H1 (cell line): ENCODE data around the gene NAV3. TPM values are rescaled to one million over a fixed set of nuclear protein-coding genes. Genes with fewer than 3 reads are reported as not detected.

Experiments used
- CTCF ChIA-PET: fragments of 300-600 bp; sonication (Branson Sonifier 250); formaldehyde crosslinking; loops from one replicate; lab custom pipeline; 2021; ENCODE audit not compliant: partially characterized antibody; lab: Charles Lee
- POLR2A ChIA-PET: fragments of 300-600 bp; sonication (Branson Sonifier 250); formaldehyde crosslinking; loops from one replicate; lab custom pipeline; 2021; ENCODE audit warnings: inconsistent platforms; ENCODE audit not compliant: partially characterized antibody; lab: Charles Lee
- DNase-seq, 2 experiments: peaks; one replicate each; pipeline versions ENCODE4 v3.0.0 to v3.0.0-alpha.2; 2010 to 2022; ENCODE audit warnings: low spot score in 2 of 2, low read depth in 1 of 2, mixed read lengths in 1 of 2
- FAIRE-seq: peaks from 2 replicates; lab custom pipeline; 2011; peaks lifted over from hg19 to GRCh38; lab: Jason Lieb, UNC
- H2AFZ ChIP-seq: 2 replicates; pipeline ENCODE4 v1.8.1; 2012; ENCODE audit warnings: low read length, inconsistent platforms
- H2AK5ac ChIP-seq: 2 replicates; pipeline ENCODE4 v1.6.1; 2013; ENCODE audit warnings: low read depth, low read length
- H2BK120ac ChIP-seq: replicated peaks from 2 replicates; pipeline ENCODE3; 2013; ENCODE audit warnings: low read depth, low read length, inconsistent platforms
- H2BK12ac ChIP-seq: 2 replicates; pipeline ENCODE4 v1.6.1; 2013; ENCODE audit warnings: low read depth, low read length
- H2BK15ac ChIP-seq: 2 replicates; pipeline ENCODE4 v1.6.1; 2013; ENCODE audit warnings: low read length
- H2BK20ac ChIP-seq: 2 replicates; pipeline ENCODE4 v1.6.1; 2013; ENCODE audit warnings: low read length
- H2BK5ac ChIP-seq: 2 replicates; pipeline ENCODE4 v1.6.1; 2013; ENCODE audit warnings: low read depth, low read length
- H3K14ac ChIP-seq: 2 replicates; pipeline ENCODE4 v1.6.1; 2013; ENCODE audit warnings: inconsistent platforms; ENCODE audit not compliant: insufficient read length
- H3K18ac ChIP-seq: 2 replicates; pipeline ENCODE4 v1.6.1; 2013; ENCODE audit warnings: low read length; ENCODE audit errors: extremely low read depth
- H3K23ac ChIP-seq: 2 replicates; pipeline ENCODE4 v1.6.1; 2013; ENCODE audit warnings: inconsistent platforms; ENCODE audit not compliant: insufficient read length
- H3K23me2 ChIP-seq: 2 replicates; pipeline ENCODE4 v1.6.1; 2013; ENCODE audit warnings: low read depth, low read length
- H3K27ac ChIP-seq: 2 replicates; pipeline ENCODE4 v1.6.1; 2011; ENCODE audit warnings: low read depth, low read length, inconsistent platforms
- H3K27me3 ChIP-seq, 4 experiments: replicated peaks in 1 of 4; 1 replicate in 1 of 4; 2 replicates in 3 of 4; pipeline versions ENCODE4 v1.6.1 to v1.8.1; 2011 to 2013; ENCODE audit warnings: low read length in 3 of 4, mild to moderate bottlenecking in 3 of 4, inconsistent platforms in 2 of 4, mixed read lengths in 2 of 4, moderate library complexity in 1 of 4; ENCODE audit not compliant: control insufficient read depth in 3 of 4, insufficient read depth in 3 of 4; ENCODE audit errors: extremely low read depth in 1 of 4
- H3K36me3 ChIP-seq, 4 experiments: 2 replicates each; pipeline versions ENCODE4 v1.6.1 to v1.8.1; 2011 to 2013; ENCODE audit warnings: mild to moderate bottlenecking in 4 of 4, low read length in 3 of 4, moderate library complexity in 2 of 4, control low read depth in 1 of 4, inconsistent platforms in 1 of 4; ENCODE audit not compliant: insufficient read depth in 4 of 4, control insufficient read depth in 2 of 4
- H3K4ac ChIP-seq: replicated peaks from 2 replicates; pipeline ENCODE3; 2013; ENCODE audit warnings: low read length, low read depth, mixed read lengths, inconsistent platforms; ENCODE audit not compliant: insufficient read length
- H3K4me1 ChIP-seq, 4 experiments: replicated peaks in 1 of 4; 1 replicate in 1 of 4; 2 replicates in 3 of 4; pipeline versions ENCODE4 v1.6.1 to v1.8.1; 2011 to 2013; ENCODE audit warnings: low read length in 3 of 4, inconsistent platforms in 2 of 4, mixed read lengths in 1 of 4; ENCODE audit not compliant: insufficient read depth in 4 of 4, control insufficient read depth in 3 of 4
- H3K4me2 ChIP-seq, 2 experiments: 2 replicates each; pipeline versions ENCODE4 v1.6.1 to v1.8.1; 2011 to 2013; ENCODE audit warnings: low read depth in 2 of 2, low read length in 2 of 2, control low read depth in 1 of 2, inconsistent platforms in 1 of 2, mild to moderate bottlenecking in 1 of 2; ENCODE audit not compliant: insufficient read depth in 1 of 2
- H3K4me3 ChIP-seq, 4 experiments: fragments of 200-600, 300-600 bp in 1 of 4; sonication (generic), shearing (Covaris generic), sonication (Bioruptor Twin) in 1 of 4; 2 replicates each; pipeline versions ENCODE4 v1.5.1 to v1.8.1; 2011 to 2016; ENCODE audit warnings: low read length in 4 of 4, low read depth in 3 of 4, control low read depth in 2 of 4, inconsistent platforms in 2 of 4, mild to moderate bottlenecking in 2 of 4, mixed read lengths in 1 of 4, moderate library complexity in 1 of 4; ENCODE audit not compliant: insufficient read depth in 2 of 4; ENCODE audit errors: extremely low read depth in 1 of 4
- H3K56ac ChIP-seq: replicated peaks from 2 replicates; pipeline ENCODE3; 2013; ENCODE audit warnings: low read depth, mild to moderate bottlenecking, mixed read lengths, low read length, inconsistent platforms; ENCODE audit not compliant: insufficient read length
- H3K79me1 ChIP-seq: 2 replicates; pipeline ENCODE4 v1.6.1; 2013; ENCODE audit warnings: low read depth, low read length, control low read depth
- H3K79me2 ChIP-seq, 2 experiments: 2 replicates each; pipeline versions ENCODE4 v1.6.1 to v1.8.1; 2012 to 2013; ENCODE audit warnings: low read length in 2 of 2, mild to moderate bottlenecking in 2 of 2, inconsistent platforms in 1 of 2; ENCODE audit not compliant: insufficient read depth in 2 of 2, control insufficient read depth in 1 of 2
- H3K9ac ChIP-seq, 4 experiments: replicated peaks in 1 of 4; 1 replicate in 1 of 4; 2 replicates in 3 of 4; pipeline versions ENCODE4 v1.6.1 to v1.8.1; 2011 to 2013; ENCODE audit warnings: low read depth in 3 of 4, low read length in 3 of 4, control low read depth in 2 of 4, mild to moderate bottlenecking in 2 of 4, moderate library complexity in 2 of 4, inconsistent platforms in 1 of 4; ENCODE audit errors: extremely low read depth in 1 of 4
- H3K9me3 ChIP-seq, 2 experiments: 2 replicates each; pipeline versions ENCODE4 v1.6.1 to v1.8.1; 2012 to 2013; ENCODE audit warnings: mild to moderate bottlenecking in 2 of 2, moderate library complexity in 2 of 2, control low read depth in 1 of 2, inconsistent platforms in 1 of 2, low read depth in 1 of 2, low read length in 1 of 2, mixed read lengths in 1 of 2; ENCODE audit not compliant: insufficient read depth in 2 of 2
- H4K20me1 ChIP-seq, 2 experiments: replicated peaks in 1 of 2; 2 replicates each; pipeline versions ENCODE3 to v1.8.1; 2011 to 2013; ENCODE audit warnings: inconsistent platforms in 2 of 2, low read length in 2 of 2, mild to moderate bottlenecking in 1 of 2; ENCODE audit not compliant: insufficient read depth in 2 of 2, control insufficient read depth in 1 of 2
- H4K5ac ChIP-seq: 2 replicates; pipeline ENCODE4 v1.6.1; 2013; ENCODE audit warnings: low read length, low read depth, mixed read lengths, inconsistent platforms; ENCODE audit not compliant: insufficient read length
- H4K8ac ChIP-seq: 2 replicates; pipeline ENCODE4 v1.8.0; 2013; ENCODE audit warnings: mild to moderate bottlenecking, moderate library complexity, low read length, inconsistent platforms; ENCODE audit not compliant: insufficient read depth; ENCODE audit errors: extremely low read depth
- H4K91ac ChIP-seq: replicated peaks from 2 replicates; pipeline ENCODE3; 2013; ENCODE audit warnings: low read length, mixed read lengths, inconsistent platforms; ENCODE audit not compliant: insufficient read length
- BRCA1 ChIP-seq: IDR thresholded peaks from 2 replicates; pipeline ENCODE4 v1.6.1; 2012; ENCODE audit warnings: low read depth, low read length, improper control_type of control experiment
- EGR1 ChIP-seq: IDR thresholded peaks from 2 replicates; pipeline ENCODE4 v1.6.1; 2011; ENCODE audit warnings: low read depth, low read length, borderline replicate concordance
- NRF1 ChIP-seq: IDR thresholded peaks from 2 replicates; pipeline ENCODE4 v1.6.1; 2011; ENCODE audit warnings: mild to moderate bottlenecking, low read depth, low read length, improper control_type of control experiment
- SAP30 ChIP-seq: fragments of 300-600 bp; sonication (generic); IDR thresholded peaks from 2 replicates; pipeline ENCODE4 v1.7.1; 2012; ENCODE audit warnings: low read length, moderate library complexity, mild to moderate bottlenecking, inconsistent platforms; ENCODE audit not compliant: insufficient read depth, insufficient replicate concordance
- WGBS, 2 experiments: shearing (Covaris generic) in 1 of 2; methylation state at CpG; one replicate each; pipeline versions ENCODE4 v1.1.6 to v1.1.7; 2013 to 2015; ENCODE audit warnings: low lambda C conversion rate in 2 of 2, mixed read lengths in 2 of 2, inconsistent platforms in 1 of 2, low coverage in 1 of 2, missing lambda C conversion rate in 1 of 2; ENCODE audit not compliant: insufficient replicate concordance in 2 of 2, insufficient coverage in 1 of 2, insufficient read length in 1 of 2; ENCODE audit errors: extremely low coverage in 1 of 2, missing lambda C conversion rate in 1 of 2; 5-methylcytosine and 5-hydroxymethylcytosine counted together
- polyA plus RNA-seq, 7 experiments: library from polyadenylated mRNA; depleted of rRNA in 3 of 7; stranded (reverse) in 5 of 7; unstranded in 2 of 7; fragments of >200 nt in 5 of 7; fragments of 200-250 nt in 2 of 7; gene quantifications; 1 replicate in 5 of 7; 2 replicates in 1 of 7; 4 replicates in 1 of 7; pipeline versions ENCODE4 v1.2.1 to v1.2.3, GENCODE V29; 2011 to 2013; ENCODE audit warnings: missing spikeins in 2 of 7, mixed read lengths in 2 of 7
- total RNA-seq: library from RNA; stranded (reverse); fragmentation: NEBNext Ultra II Directional; extraction: Animal tissue kit (Norgen Biotek cat#: 25700); gene quantifications from 2 replicates; pipeline ENCODE4 v1.2.1, GENCODE V29; 2021

NAV3 gene
- total and polyA plus RNA-seq, 2 of the 8 experiments (the other 6 are each of a cell fraction or from before 2014, with no cell fraction given): 0.47 to 5.0 TPM

DNA sequence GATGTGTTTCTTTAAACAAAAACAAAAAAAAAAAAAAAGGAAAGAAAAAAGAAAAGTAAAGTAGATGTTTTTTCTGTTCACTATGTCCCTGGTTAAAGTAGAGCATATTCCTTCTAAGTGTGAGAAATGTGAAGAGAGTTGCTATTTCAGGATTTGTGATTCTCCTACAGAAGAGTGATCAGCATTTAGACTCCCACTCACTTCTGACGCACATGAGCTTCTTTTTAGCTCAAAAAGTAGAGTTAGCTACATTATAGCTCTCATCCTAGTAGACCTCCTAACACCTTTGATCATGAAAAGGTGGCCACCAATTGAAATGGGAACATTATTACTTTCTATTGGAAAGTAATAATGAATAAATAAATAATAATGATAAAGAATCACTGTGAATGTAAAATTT, 368.2 kb downstream of the NAV3 start:
- no peak for FAIRE-seq
- ChIA-PET CTCF (interaction anchor here (1.1 kb wide), 1 partner anchor 66 kb away, joined by 3 read pairs; no protein-coding TSS in a partner anchor), POLR2A (no interaction called here)
- Histone ChIP-seq H3K79me1 (no peaks in the 10 kb centered on the region), H4K20me1 (no peaks in the 10 kb centered on the region), H4K8ac (no peak overlapping the region), H3K27ac (no peak overlapping the region), H3K36me3 (no peaks in the 10 kb centered on the region), H3K27me3 (no peaks in the 10 kb centered on the region), H3K18ac (no peak overlapping the region), H4K5ac (no peak overlapping the region), H2BK15ac (no peak overlapping the region), H3K79me2 (no peaks in the 10 kb centered on the region), H3K4me1 (no peaks in the 10 kb centered on the region), H2AK5ac (no peak overlapping the region), H4K91ac (no peak overlapping the region), H2BK5ac (no peak overlapping the region), H3K9me3 (no peaks in the 10 kb centered on the region), H3K23ac (no peak overlapping the region), H2AFZ (no peak overlapping the region), H2BK20ac (no peak overlapping the region), H3K4ac (no peak overlapping the region), H3K4me3 (no peak overlapping the region), H3K14ac (no peak overlapping the region), H3K4me2 (no peak overlapping the region), H3K9ac (no peak overlapping the region), H2BK120ac (no peak overlapping the region), H3K23me2 (no peaks in the 10 kb centered on the region), H2BK12ac (no peak overlapping the region), H3K56ac (no peak overlapping the region)
- TF ChIP-seq BRCA1 (no peak), NRF1 (no peak), EGR1 (no peak), SAP30 (no peak)
- 95% methylated on average over 1 of the region's 1 CpG; no CpG with 5 or more reads in 1 of the 2 experiments for WGBS, 2 experiments
- DNase-seq: no peak
